CD4-positive, CD25-positive, alpha-beta regulatory T cell (primary cell): Measurements from ENCODE around the gene UNK. TPM values are rescaled to one million over a fixed set of nuclear protein-coding genes. Genes with fewer than 3 reads are reported as not detected.

Source experiments
- ATAC-seq, 2 donors: fragments of 150-1000 bp; cut with Tn5 transposase; one replicate each; pipeline ENCODE4 v1.10.0; 2021; ENCODE audit warnings: low read depth in 2 of 2, moderate number of reproducible peaks in 2 of 2, moderate library complexity in 1 of 2
- DNase-seq, 3 donors: peaks; one replicate each; pipeline versions ENCODE4 v3.0.0 to v3.0.0-alpha.2; 2012 to 2022; ENCODE audit warnings: mixed read lengths in 1 of 3
- H3K27ac ChIP-seq: one replicate; pipeline ENCODE4 v1.7.0; 2013; ENCODE audit warnings: mild to moderate bottlenecking, low read length; ENCODE audit not compliant: insufficient read depth, poor library complexity, severe bottlenecking
- H3K27me3 ChIP-seq: one replicate; pipeline ENCODE4 v1.7.0; 2013; ENCODE audit warnings: low read length; ENCODE audit not compliant: control insufficient read depth, insufficient read depth
- H3K36me3 ChIP-seq: one replicate; pipeline ENCODE4 v1.7.0; 2013; ENCODE audit warnings: mild to moderate bottlenecking, low read length, moderate library complexity; ENCODE audit not compliant: control insufficient read depth, insufficient read depth
- H3K4me1 ChIP-seq: 2 replicates; pipeline ENCODE4 v1.7.0; 2013; ENCODE audit warnings: mild to moderate bottlenecking, low read length; ENCODE audit not compliant: insufficient read depth, control insufficient read depth, poor library complexity, severe bottlenecking
- H3K4me3 ChIP-seq: one replicate; pipeline ENCODE4 v1.7.0; 2013; ENCODE audit warnings: low read depth, mild to moderate bottlenecking, low read length, moderate library complexity
- H3K9me3 ChIP-seq, 2 experiments: 1 replicate in 1 of 2; 2 replicates in 1 of 2; pipeline ENCODE4 v1.7.0; 2013; ENCODE audit warnings: low read length in 2 of 2, mild to moderate bottlenecking in 1 of 2, moderate library complexity in 1 of 2; ENCODE audit not compliant: control insufficient read depth in 2 of 2
- H3K27ac Mint-ChIP-seq, 3 donors: one replicate each; pipeline ENCODE4 v1.8.0; 2020 to 2022; ENCODE audit warnings: mild to moderate bottlenecking in 3 of 3, mixed read lengths in 3 of 3, moderate library complexity in 2 of 3
- H3K27me3 Mint-ChIP-seq: one replicate; pipeline ENCODE4 v1.8.0; 2022; ENCODE audit warnings: mild to moderate bottlenecking, mixed read lengths
- H3K36me3 Mint-ChIP-seq: one replicate; pipeline ENCODE4 v1.8.0; 2020; ENCODE audit warnings: mixed read lengths
- H3K4me1 Mint-ChIP-seq, 4 donors: one replicate each; pipeline ENCODE4 v1.8.0; 2020 to 2022; ENCODE audit warnings: mixed read lengths in 4 of 4, mild to moderate bottlenecking in 1 of 4
- H3K4me3 Mint-ChIP-seq, 4 donors: one replicate each; pipeline ENCODE4 v1.8.0; 2020 to 2022; ENCODE audit warnings: mild to moderate bottlenecking in 4 of 4, mixed read lengths in 4 of 4, moderate library complexity in 3 of 4
- H3K9me3 Mint-ChIP-seq, 7 donors: one replicate each; pipeline ENCODE4 v1.8.0; 2020 to 2022; ENCODE audit warnings: mixed read lengths in 7 of 7, mild to moderate bottlenecking in 3 of 7, moderate library complexity in 2 of 7
- polyA plus RNA-seq, 4 donors: library from polyadenylated mRNA; unstranded; fragments of 300-500 nt; fragmentation: Illumina TruSeq; gene quantifications; one replicate each; pipeline ENCODE4 v1.2.3, GENCODE V29; 2021
- total RNA-seq: library from RNA; stranded (reverse); gene quantifications from one replicate; pipeline ENCODE4 v1.2.3, GENCODE V29; 2022

UNK gene
- total and polyA plus RNA-seq, 5 donors from 2014 or later = 15.3 to 33.9 (median 24.2) TPM

GRCh38 chr17:75845933-75846691 lies 61.5 kb downstream of the UNK start:
- H3K4me3 Mint-ChIP-seq = peak overlapping the region in 3 of 4 donors; percentile 48 to 58 (median 52)
- peaks cover 13% of the 10 kb centered on the region for H3K36me3 Mint-ChIP-seq
- H3K4me3 ChIP-seq = no peak overlapping the region
- DNase-seq (no peak), ATAC-seq (no peak)
- no peak overlapping the region for H3K27ac ChIP-seq
- H3K4me1 Mint-ChIP-seq = peaks cover 4 to 39% (median 11%) of the 10 kb centered on the region in 4 donors
- no peaks in the 10 kb centered on the region for H3K9me3 Mint-ChIP-seq
- no peaks in the 10 kb centered on the region for H3K27me3 Mint-ChIP-seq
- H3K27me3 ChIP-seq = no peaks in the 10 kb centered on the region
- no peaks in the 10 kb centered on the region for H3K9me3 ChIP-seq
- H3K4me1 ChIP-seq = peaks cover 40% of the 10 kb centered on the region
- H3K36me3 ChIP-seq = peaks cover 54% of the 10 kb centered on the region
- H3K27ac Mint-ChIP-seq = peak overlapping the region; percentile 41 to 88 (median 52)

- no peaks in the 10 kb centered on the region for H3K27me3 ChIP-seq
- Mint-ChIP-seq H3K9me3 (no peaks in the 10 kb centered on the region), H3K36me3 (peaks cover 16% of the 10 kb centered on the region), H3K4me1 (peaks cover 4 to 41% (median 14%) of the 10 kb centered on the region in 4 donors), H3K4me3 (peak overlapping the region in 2 of 4 donors; percentile 3 to 58), H3K27me3 (no peaks in the 10 kb centered on the region), H3K27ac (peak overlapping the region in 1 of 3 donors; percentile 69)
- H3K9me3 ChIP-seq = no peaks in the 10 kb centered on the region
- H3K36me3 ChIP-seq = peaks cover 59% of the 10 kb centered on the region
- H3K4me1 ChIP-seq = peaks cover 39% of the 10 kb centered on the region
- ATAC-seq (no peak), DNase-seq (no peak)
- no peak overlapping the region for H3K4me3 ChIP-seq
- no peak overlapping the region for H3K27ac ChIP-seq
Observed at GRCh38 chr17:75846692-75847613, 62.3 kb downstream of the UNK start.

- DNase-seq (no peak), ATAC-seq (no peak)
- H3K27ac ChIP-seq = no peak overlapping the region
- H3K9me3 ChIP-seq = no peaks in the 10 kb centered on the region
- Mint-ChIP-seq H3K9me3 (no peaks in the 10 kb centered on the region), H3K36me3 (peaks cover 16% of the 10 kb centered on the region), H3K27ac (peak overlapping the region in 2 of 3 donors; percentile 69 to 78), H3K4me3 (peak overlapping the region in 2 of 4 donors; percentile 68 to 97), H3K27me3 (no peaks in the 10 kb centered on the region), H3K4me1 (peaks cover 4 to 42% (median 15%) of the 10 kb centered on the region in 4 donors)
- peaks cover 30% of the 10 kb centered on the region for H3K4me1 ChIP-seq
- no peak overlapping the region for H3K4me3 ChIP-seq
- no peaks in the 10 kb centered on the region for H3K27me3 ChIP-seq
- H3K36me3 ChIP-seq = peaks cover 56% of the 10 kb centered on the region
Observed at GRCh38 chr17:75847614-75848522, 63.3 kb downstream of the UNK start.

GRCh38 chr17:75848523-75849278 lies 64.1 kb downstream of the UNK start:
- Mint-ChIP-seq H3K27me3 (no peaks in the 10 kb centered on the region), H3K4me3 (peak overlapping the region in 2 of 4 donors; percentile 68 to 97), H3K4me1 (peaks cover 4 to 45% (median 18%) of the 10 kb centered on the region in 4 donors), H3K36me3 (peaks cover 16% of the 10 kb centered on the region), H3K9me3 (no peaks in the 10 kb centered on the region), H3K27ac (peak overlapping the region; percentile 32 to 70 (median 69))
- no peak overlapping the region for H3K4me3 ChIP-seq
- DNase-seq (peak; percentile 67 to 77 (median 70)), ATAC-seq (no peak)
- no peaks in the 10 kb centered on the region for H3K9me3 ChIP-seq
- peaks cover 31% of the 10 kb centered on the region for H3K4me1 ChIP-seq
- no peak overlapping the region for H3K27ac ChIP-seq
- H3K36me3 ChIP-seq = peaks cover 56% of the 10 kb centered on the region
- H3K27me3 ChIP-seq = no peaks in the 10 kb centered on the region

- Mint-ChIP-seq H3K36me3 (peaks cover 16% of the 10 kb centered on the region), H3K27ac (no peak overlapping the region), H3K27me3 (no peaks in the 10 kb centered on the region), H3K4me3 (peak overlapping the region in 1 of 4 donors; percentile 75), H3K4me1 (peaks cover 4 to 46% (median 21%) of the 10 kb centered on the region in 4 donors), H3K9me3 (peaks cover 0 to 1% (median 0%) of the 10 kb centered on the region in 7 donors)
- Histone ChIP-seq H3K4me1 (peaks cover 31% of the 10 kb centered on the region), H3K4me3 (no peak overlapping the region), H3K9me3 (no peaks in the 10 kb centered on the region), H3K27ac (no peak overlapping the region), H3K27me3 (no peaks in the 10 kb centered on the region), H3K36me3 (peaks cover 56% of the 10 kb centered on the region)
- no peak for DNase-seq
- ATAC-seq = no peak
Observed at GRCh38 chr17:75849279-75849646, 64.7 kb downstream of the UNK start.

- no peak for ATAC-seq
- Histone ChIP-seq H3K4me3 (no peak overlapping the region), H3K9me3 (no peaks in the 10 kb centered on the region), H3K27me3 (no peaks in the 10 kb centered on the region), H3K4me1 (peaks cover 31% of the 10 kb centered on the region), H3K36me3 (peaks cover 56% of the 10 kb centered on the region), H3K27ac (no peak overlapping the region)
- Mint-ChIP-seq H3K4me3 (peak overlapping the region in 1 of 4 donors; percentile 75), H3K4me1 (peaks cover 4 to 49% (median 25%) of the 10 kb centered on the region in 4 donors), H3K36me3 (peaks cover 16% of the 10 kb centered on the region), H3K9me3 (peaks cover 0 to 1% (median 0%) of the 10 kb centered on the region in 7 donors), H3K27ac (peak overlapping the region in 1 of 3 donors; percentile 11), H3K27me3 (no peaks in the 10 kb centered on the region)
- no peak for DNase-seq
Observed at GRCh38 chr17:75849724-75850123, 65.1 kb downstream of the UNK start.
